GM12874 (cell line): Measurements from ENCODE around the gene EYA4.

Source experiments
- TF ChIP-seq, protein P1 (sequence below): IDR thresholded peaks from 2 replicates; pipeline ENCODE4 v1.5.1; 2011; ENCODE audit warnings: low read depth, mild to moderate bottlenecking, control low read depth, low read length, moderate library complexity; ENCODE audit not compliant: insufficient read depth

Gene EYA4

GRCh38 chr6:133546098-133546497, 304.9 kb downstream of the EYA4 start:
- TF ChIP-seq, protein P1, sequence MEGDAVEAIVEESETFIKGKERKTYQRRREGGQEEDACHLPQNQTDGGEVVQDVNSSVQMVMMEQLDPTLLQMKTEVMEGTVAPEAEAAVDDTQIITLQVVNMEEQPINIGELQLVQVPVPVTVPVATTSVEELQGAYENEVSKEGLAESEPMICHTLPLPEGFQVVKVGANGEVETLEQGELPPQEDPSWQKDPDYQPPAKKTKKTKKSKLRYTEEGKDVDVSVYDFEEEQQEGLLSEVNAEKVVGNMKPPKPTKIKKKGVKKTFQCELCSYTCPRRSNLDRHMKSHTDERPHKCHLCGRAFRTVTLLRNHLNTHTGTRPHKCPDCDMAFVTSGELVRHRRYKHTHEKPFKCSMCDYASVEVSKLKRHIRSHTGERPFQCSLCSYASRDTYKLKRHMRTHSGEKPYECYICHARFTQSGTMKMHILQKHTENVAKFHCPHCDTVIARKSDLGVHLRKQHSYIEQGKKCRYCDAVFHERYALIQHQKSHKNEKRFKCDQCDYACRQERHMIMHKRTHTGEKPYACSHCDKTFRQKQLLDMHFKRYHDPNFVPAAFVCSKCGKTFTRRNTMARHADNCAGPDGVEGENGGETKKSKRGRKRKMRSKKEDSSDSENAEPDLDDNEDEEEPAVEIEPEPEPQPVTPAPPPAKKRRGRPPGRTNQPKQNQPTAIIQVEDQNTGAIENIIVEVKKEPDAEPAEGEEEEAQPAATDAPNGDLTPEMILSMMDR, result no peak

- TF ChIP-seq, protein P1, result no peak
These were observed 306.0 kb downstream of the EYA4 start for GRCh38 chr6:133547136-133547535.

GRCh38 chr6:133548423-133549159, 307.4 kb downstream of the EYA4 start:
- TF ChIP-seq, protein P1, result no peak

- TF ChIP-seq, protein P1, result no peak
These were observed 308.2 kb downstream of the EYA4 start for GRCh38 chr6:133549371-133549801.

- TF ChIP-seq, protein P1, result no peak
These were observed 308.9 kb downstream of the EYA4 start for GRCh38 chr6:133550026-133550425.

DNA sequence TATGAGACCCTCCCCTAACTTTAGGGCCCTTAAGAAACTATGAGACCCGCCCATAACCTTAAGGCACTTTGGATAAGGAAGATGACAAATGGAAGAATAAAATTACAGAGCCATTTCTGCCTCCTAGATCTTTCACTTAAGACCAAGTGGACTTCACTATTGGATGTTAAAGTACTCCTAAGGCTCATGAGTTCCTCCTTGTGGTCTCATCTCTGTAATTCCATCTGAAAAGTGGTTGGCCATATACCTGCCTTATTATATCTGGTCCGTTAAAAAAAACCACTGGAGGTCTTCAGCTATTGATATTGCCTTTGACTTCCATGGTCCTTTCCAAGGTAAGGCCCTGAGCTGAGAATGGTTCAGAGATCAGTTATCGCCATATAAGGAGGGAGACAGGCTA, 310.3 kb downstream of the EYA4 start:
- TF ChIP-seq, protein P1, result no peak

DNA sequence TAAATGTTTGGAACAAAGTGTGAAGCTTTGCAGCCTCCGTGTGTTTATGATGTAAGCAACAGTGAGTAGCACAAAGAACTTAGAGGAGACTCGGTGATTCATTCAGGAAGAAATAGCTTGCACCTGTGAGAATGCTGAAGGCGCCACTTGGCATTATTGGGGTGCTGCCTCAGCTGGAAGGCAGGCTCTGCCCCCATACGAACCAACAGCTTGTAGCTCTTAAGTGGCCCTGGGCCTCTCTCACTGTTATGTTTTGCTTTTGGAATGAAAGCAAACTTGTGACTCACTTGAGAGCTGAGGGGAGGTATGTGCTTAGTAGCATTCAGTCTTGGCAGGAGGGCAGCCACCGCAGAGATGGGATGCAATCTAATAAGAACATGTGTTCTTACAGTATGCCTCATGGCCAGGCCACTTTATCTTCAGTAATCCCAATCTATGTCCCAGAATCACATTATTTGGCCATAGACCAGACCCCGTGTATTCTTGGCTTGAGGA, 310.7 kb downstream of the EYA4 start:
- TF ChIP-seq, protein P1, result no peak
